Fibroblast of villous mesenchyme (primary cell): ENCODE data around the gene PGM2. TPM values are rescaled to one million over a fixed set of nuclear protein-coding genes. Genes with fewer than 3 reads are reported as not detected.

Source experiments
- DNase-seq: peaks from one replicate; pipeline ENCODE4 v3.0.0-alpha.2; 2010; ENCODE audit warnings: low read depth
- H3K4me3 ChIP-seq: 2 replicates; pipeline ENCODE4 v1.5.1; 2011; ENCODE audit warnings: low read depth, mild to moderate bottlenecking, low read length
- total RNA-seq: library from RNA; depleted of rRNA; stranded (reverse); fragments of >200 nt; gene quantifications from 2 replicates; pipeline ENCODE4 v1.2.3, GENCODE V29; 2012
- TF ChIP-seq, protein P1 (sequence below): IDR thresholded peaks from 2 replicates; pipeline ENCODE4 v1.5.1; 2012; ENCODE audit warnings: low read depth, mild to moderate bottlenecking, low read length; ENCODE audit not compliant: insufficient read depth

Gene PGM2
- total RNA-seq, 1 donor = 25.9 TPM

- DNase-seq = no peak
- H3K4me3 ChIP-seq = no peak overlapping the region
- TF ChIP-seq, protein P1, sequence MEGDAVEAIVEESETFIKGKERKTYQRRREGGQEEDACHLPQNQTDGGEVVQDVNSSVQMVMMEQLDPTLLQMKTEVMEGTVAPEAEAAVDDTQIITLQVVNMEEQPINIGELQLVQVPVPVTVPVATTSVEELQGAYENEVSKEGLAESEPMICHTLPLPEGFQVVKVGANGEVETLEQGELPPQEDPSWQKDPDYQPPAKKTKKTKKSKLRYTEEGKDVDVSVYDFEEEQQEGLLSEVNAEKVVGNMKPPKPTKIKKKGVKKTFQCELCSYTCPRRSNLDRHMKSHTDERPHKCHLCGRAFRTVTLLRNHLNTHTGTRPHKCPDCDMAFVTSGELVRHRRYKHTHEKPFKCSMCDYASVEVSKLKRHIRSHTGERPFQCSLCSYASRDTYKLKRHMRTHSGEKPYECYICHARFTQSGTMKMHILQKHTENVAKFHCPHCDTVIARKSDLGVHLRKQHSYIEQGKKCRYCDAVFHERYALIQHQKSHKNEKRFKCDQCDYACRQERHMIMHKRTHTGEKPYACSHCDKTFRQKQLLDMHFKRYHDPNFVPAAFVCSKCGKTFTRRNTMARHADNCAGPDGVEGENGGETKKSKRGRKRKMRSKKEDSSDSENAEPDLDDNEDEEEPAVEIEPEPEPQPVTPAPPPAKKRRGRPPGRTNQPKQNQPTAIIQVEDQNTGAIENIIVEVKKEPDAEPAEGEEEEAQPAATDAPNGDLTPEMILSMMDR = no peak
These were observed 2.4 kb downstream of the PGM2 start for GRCh38 chr4:37828843-37829242.

DNA sequence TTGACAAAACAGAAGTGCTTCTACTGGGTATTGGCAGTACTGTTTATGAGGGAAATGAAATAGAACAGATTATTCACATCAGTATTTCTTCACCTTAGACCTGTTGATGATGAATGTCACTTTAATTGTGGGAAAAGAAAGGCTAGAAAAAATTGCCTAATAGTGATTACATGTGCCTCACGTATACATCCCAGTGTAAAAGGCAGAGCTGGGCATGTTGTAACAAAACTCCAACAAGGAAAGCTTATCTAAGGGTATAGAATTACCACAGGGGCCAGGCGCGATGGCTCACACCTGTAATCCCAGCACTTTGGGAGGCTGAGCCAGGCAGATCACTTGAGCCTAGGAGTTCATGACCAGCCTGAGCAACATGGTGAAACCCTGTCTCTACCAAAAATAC is 4.2 kb downstream of the PGM2 start:
- TF ChIP-seq, protein P1 = no peak
- DNase-seq = no peak
- no peak overlapping the region for H3K4me3 ChIP-seq

DNA sequence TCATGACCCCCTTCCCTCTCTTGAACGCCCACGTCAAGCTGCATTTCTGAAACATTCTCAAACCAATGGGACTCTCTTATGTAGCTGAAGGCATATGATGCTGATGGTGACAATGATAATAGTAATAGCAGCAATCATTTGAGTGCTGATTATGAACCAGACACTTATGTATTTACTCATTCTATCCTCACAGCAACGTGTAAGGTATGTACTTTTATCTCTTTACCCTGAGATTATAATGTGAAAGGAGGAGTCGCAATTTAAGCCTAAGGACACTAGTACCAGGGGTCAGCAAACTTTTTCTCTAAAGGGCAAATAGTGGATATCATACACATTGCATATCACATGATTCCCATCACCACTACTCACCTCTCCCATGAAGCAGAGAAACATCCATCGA is 8.5 kb downstream of the PGM2 start:
- H3K4me3 ChIP-seq = no peak overlapping the region
- TF ChIP-seq, protein P1 = no peak

DNA sequence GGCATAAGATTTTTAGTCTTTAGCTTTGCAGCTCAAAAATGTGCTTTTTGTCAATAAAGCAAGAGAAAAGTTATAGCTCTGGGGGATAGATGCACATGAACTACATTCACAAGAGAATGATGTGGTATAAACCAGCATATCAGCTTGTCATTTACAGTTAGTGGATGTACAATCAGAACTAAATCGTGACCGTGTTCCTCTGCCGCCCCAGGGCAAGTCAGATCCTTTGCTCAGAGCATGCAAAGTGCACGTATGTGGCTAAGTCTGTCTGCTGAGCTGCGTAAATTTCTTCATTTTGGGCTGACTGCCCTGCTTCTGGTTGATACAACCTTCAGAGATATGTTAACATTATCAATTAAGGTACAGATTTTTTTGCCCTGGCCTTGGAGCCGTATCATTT is 9.3 kb downstream of the PGM2 start:
- no peak for DNase-seq
- no peak overlapping the region for H3K4me3 ChIP-seq
- TF ChIP-seq, protein P1 = no peak

More for the DNA sequence above, 8.5 kb downstream of the PGM2 start:
- DNase-seq = no peak

GRCh38 chr4:37836274-37836673 is 9.8 kb downstream of the PGM2 start:
- no peak for DNase-seq
- H3K4me3 ChIP-seq = no peak overlapping the region
- TF ChIP-seq, protein P1 = no peak

GRCh38 chr4:37836838-37837440 is 10.5 kb downstream of the PGM2 start:
- H3K4me3 ChIP-seq = no peak overlapping the region
- DNase-seq = no peak
- TF ChIP-seq, protein P1 = no peak

DNA sequence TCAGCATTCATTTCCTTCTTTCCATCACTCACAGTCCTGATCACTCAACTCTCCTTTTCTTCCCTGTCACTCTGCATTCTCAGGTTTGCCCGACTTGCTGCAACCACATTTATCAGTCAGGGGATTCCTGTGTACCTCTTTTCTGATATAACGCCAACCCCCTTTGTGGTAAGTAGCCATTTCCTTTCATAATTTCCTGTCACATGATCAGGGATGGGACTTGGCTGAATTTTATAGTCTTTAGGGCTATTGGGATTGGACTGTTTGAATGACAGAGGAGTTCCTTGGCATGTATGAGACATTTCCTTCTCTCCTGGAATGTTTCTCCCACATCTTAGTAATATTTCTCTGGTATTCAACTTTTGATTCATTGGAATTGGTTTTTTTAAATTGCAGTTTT is 11.0 kb downstream of the PGM2 start:
- TF ChIP-seq, protein P1 = no peak

More for the DNA sequence above, 11.0 kb downstream of the PGM2 start:
- peak; percentile 33 for DNase-seq
- H3K4me3 ChIP-seq = no peak overlapping the region
